ENCODE measurements around the gene SYNGR4. TPM values are rescaled to one million over a fixed set of nuclear protein-coding genes. Genes with fewer than 3 reads are reported as not detected.
"Not testable (repeated sequence)": the region's sequence is repeated elsewhere in the genome, so short reads cannot be mapped to it uniquely, and the experiment has no call there.

Gene SYNGR4
- total RNA-seq, 2 donors from 2014 or later, result 0.45 TPM; not detected in 1

- no peak overlapping the region for H3K27ac Mint-ChIP-seq
- H3K27me3 Mint-ChIP-seq, result no peaks in the 10 kb centered on the region
- H3K36me3 Mint-ChIP-seq, result no peaks in the 10 kb centered on the region
- H3K4me3 Mint-ChIP-seq, result no peak overlapping the region
- no peaks in the 10 kb centered on the region for H3K4me1 Mint-ChIP-seq (ENCODE audit: low read depth in 2 of 2)
- no peak for DNase-seq (ENCODE audit: low spot score)
- ATAC-seq, result no peak
- no peaks in the 10 kb centered on the region for H3K9me3 Mint-ChIP-seq
These were observed 6.8 kb downstream of the SYNGR4 start for GRCh38 chr19:48370955-48371354.

GRCh38 chr19:48371367-48371766 is 7.2 kb downstream of the SYNGR4 start:
- DNase-seq (ENCODE audit: low spot score) (no peak), ATAC-seq (no peak)
- Mint-ChIP-seq H3K4me1 (ENCODE audit: low read depth in 2 of 2) (no peaks in the 10 kb centered on the region), H3K4me3 (no peak overlapping the region), H3K9me3 (no peaks in the 10 kb centered on the region), H3K36me3 (no peaks in the 10 kb centered on the region), H3K27me3 (no peaks in the 10 kb centered on the region), H3K27ac (no peak overlapping the region)

GRCh38 chr19:48371771-48372170 is 7.6 kb downstream of the SYNGR4 start:
- H3K36me3 Mint-ChIP-seq; H3K4me3 Mint-ChIP-seq; ATAC-seq; DNase-seq (ENCODE audit: low spot score); H3K4me1 Mint-ChIP-seq (ENCODE audit: low read depth in 2 of 2); H3K9me3 Mint-ChIP-seq; H3K27ac Mint-ChIP-seq; H3K27me3 Mint-ChIP-seq: not testable (repeated sequence)

- Mint-ChIP-seq H3K4me1 (ENCODE audit: low read depth in 2 of 2) (no peaks in the 10 kb centered on the region), H3K4me3 (no peak overlapping the region), H3K36me3 (no peaks in the 10 kb centered on the region), H3K27ac (no peak overlapping the region), H3K9me3 (no peaks in the 10 kb centered on the region), H3K27me3 (no peaks in the 10 kb centered on the region)
- DNase-seq (ENCODE audit: low spot score) (no peak), ATAC-seq (peak in 1 of 2 donors; percentile 30)
These were observed 8.7 kb downstream of the SYNGR4 start for GRCh38 chr19:48372904-48373303.

GRCh38 chr19:48373567-48373966 is 9.4 kb downstream of the SYNGR4 start:
- no peaks in the 10 kb centered on the region for H3K36me3 Mint-ChIP-seq
- no peaks in the 10 kb centered on the region for H3K9me3 Mint-ChIP-seq
- no peaks in the 10 kb centered on the region for H3K27me3 Mint-ChIP-seq
- H3K4me3 Mint-ChIP-seq, result no peak overlapping the region
- H3K27ac Mint-ChIP-seq, result no peak overlapping the region
- no peak for ATAC-seq
- H3K4me1 Mint-ChIP-seq (ENCODE audit: low read depth in 2 of 2), result no peaks in the 10 kb centered on the region
- no peak for DNase-seq (ENCODE audit: low spot score)

- DNase-seq (ENCODE audit: low spot score) (no peak), ATAC-seq (no peak)
- no peak overlapping the region for H3K27ac Mint-ChIP-seq
- no peaks in the 10 kb centered on the region for H3K9me3 Mint-ChIP-seq
- H3K4me1 Mint-ChIP-seq (ENCODE audit: low read depth in 2 of 2), result no peaks in the 10 kb centered on the region
- H3K4me3 Mint-ChIP-seq, result no peak overlapping the region
- H3K36me3 Mint-ChIP-seq, result no peaks in the 10 kb centered on the region
- no peaks in the 10 kb centered on the region for H3K27me3 Mint-ChIP-seq
These were observed 14.0 kb downstream of the SYNGR4 start for GRCh38 chr19:48378194-48378570.

GRCh38 chr19:48379058-48379457 is 14.9 kb downstream of the SYNGR4 start:
- no peaks in the 10 kb centered on the region for H3K36me3 Mint-ChIP-seq
- DNase-seq (ENCODE audit: low spot score), result no peak
- ATAC-seq, result no peak
- H3K9me3 Mint-ChIP-seq, result no peaks in the 10 kb centered on the region
- no peaks in the 10 kb centered on the region for H3K4me1 Mint-ChIP-seq (ENCODE audit: low read depth in 2 of 2)
- H3K27ac Mint-ChIP-seq, result no peak overlapping the region
- H3K27me3 Mint-ChIP-seq, result no peaks in the 10 kb centered on the region
- no peak overlapping the region for H3K4me3 Mint-ChIP-seq

- Mint-ChIP-seq H3K27me3 (no peaks in the 10 kb centered on the region), H3K36me3 (no peaks in the 10 kb centered on the region), H3K9me3 (no peaks in the 10 kb centered on the region), H3K4me3 (no peak overlapping the region), H3K4me1 (ENCODE audit: low read depth in 2 of 2) (peaks cover 0 to 3% of the 10 kb centered on the region in 2 donors), H3K27ac (no peak overlapping the region)
- DNase-seq (ENCODE audit: low spot score), result no peak
- no peak for ATAC-seq
These were observed 17.2 kb downstream of the SYNGR4 start for GRCh38 chr19:48381178-48381950.

- H3K36me3 Mint-ChIP-seq, result no peaks in the 10 kb centered on the region
- DNase-seq (ENCODE audit: low spot score) (no peak), ATAC-seq (no peak)
- H3K27ac Mint-ChIP-seq, result no peak overlapping the region
- no peak overlapping the region for H3K4me3 Mint-ChIP-seq
- H3K27me3 Mint-ChIP-seq, result no peaks in the 10 kb centered on the region
- peaks cover 0 to 3% of the 10 kb centered on the region in 2 donors for H3K4me1 Mint-ChIP-seq (ENCODE audit: low read depth in 2 of 2)
- no peaks in the 10 kb centered on the region for H3K9me3 Mint-ChIP-seq
These were observed 18.1 kb downstream of the SYNGR4 start for GRCh38 chr19:48382286-48382685.

GRCh38 chr19:48385461-48386087 is 21.4 kb downstream of the SYNGR4 start:
- Mint-ChIP-seq H3K27ac (no peak overlapping the region), H3K9me3 (no peaks in the 10 kb centered on the region), H3K4me3 (no peak overlapping the region), H3K36me3 (peaks cover 8% of the 10 kb centered on the region), H3K4me1 (ENCODE audit: low read depth in 2 of 2) (peaks cover 11 to 13% of the 10 kb centered on the region in 2 donors), H3K27me3 (no peaks in the 10 kb centered on the region)
- no peak for ATAC-seq
- DNase-seq (ENCODE audit: low spot score), result no peak

GRCh38 chr19:48386981-48387380 is 22.8 kb downstream of the SYNGR4 start:
- ATAC-seq (no peak), DNase-seq (ENCODE audit: low spot score) (no peak)
- Mint-ChIP-seq H3K4me1 (ENCODE audit: low read depth in 2 of 2) (peaks cover 15 to 16% of the 10 kb centered on the region in 2 donors), H3K27ac (no peak overlapping the region), H3K27me3 (peaks cover 0 to 2% of the 10 kb centered on the region in 2 donors), H3K9me3 (no peaks in the 10 kb centered on the region), H3K4me3 (no peak overlapping the region), H3K36me3 (peaks cover 8% of the 10 kb centered on the region)

- peaks cover 8% of the 10 kb centered on the region for H3K36me3 Mint-ChIP-seq
- ATAC-seq (peak; percentile 80 to 81), DNase-seq (ENCODE audit: low spot score) (peak; percentile 77)
- H3K27ac Mint-ChIP-seq, result peak overlapping the region; percentile 93
- peak overlapping the region; percentile 97 for H3K4me3 Mint-ChIP-seq
- H3K4me1 Mint-ChIP-seq (ENCODE audit: low read depth in 2 of 2), result peaks cover 15 to 23% of the 10 kb centered on the region in 2 donors
- no peaks in the 10 kb centered on the region for H3K9me3 Mint-ChIP-seq
- H3K27me3 Mint-ChIP-seq, result peaks cover 11 to 18% of the 10 kb centered on the region in 2 donors
These were observed 26.3 kb downstream of the SYNGR4 start for GRCh38 chr19:48390188-48391099.

GRCh38 chr19:48391100-48392005 is 27.2 kb downstream of the SYNGR4 start, which contains the start of gene KDELR1:
Gene KDELR1 (minus strand): TSS chr19:48391551. CDS start chr19:48391358, 193 bp downstream.
- ATAC-seq, result peak; percentile 89 to 94
- Mint-ChIP-seq H3K27me3 (peaks cover 19 to 23% of the 10 kb centered on the region in 2 donors), H3K36me3 (peaks cover 8% of the 10 kb centered on the region), H3K4me3 (peak within 1 kb of the TSS; percentile 97), H3K4me1 (ENCODE audit: low read depth in 2 of 2) (peaks cover 15 to 23% of the 10 kb centered on the region in 2 donors), H3K27ac (peak within 1 kb of the TSS; percentile 93), H3K9me3 (no peaks in the 10 kb centered on the region)
- peak; percentile 78 for DNase-seq (ENCODE audit: low spot score)
